Brain microvascular endothelial cell (primary cell): ENCODE data around the gene STT3B.
A peak's percentile ranks its signal among the peaks of the same experiment; 100 is the strongest.

Experiments used
- DNase-seq: peaks from one replicate; pipeline ENCODE4 v3.0.0-alpha.2; 2020
- H3K27ac ChIP-seq: fragments of 250-450 bp; sonication (Bioruptor Pico); 2 replicates; pipeline ENCODE4 v1.5.1; 2020; ENCODE audit warnings: mild to moderate bottlenecking, moderate library complexity
- H3K27me3 ChIP-seq: fragments of 250-450 bp; sonication (Bioruptor Pico); replicated peaks from 2 replicates; pipeline ENCODE4 v1.5.1; 2020; ENCODE audit warnings: mild to moderate bottlenecking
- H3K36me3 ChIP-seq: fragments of 250-450 bp; sonication (Bioruptor Pico); replicated peaks from 2 replicates; pipeline ENCODE4 v1.5.1; 2020; ENCODE audit warnings: mild to moderate bottlenecking
- H3K4me3 ChIP-seq: 2 replicates; pipeline ENCODE4 v1.5.1; 2011; ENCODE audit warnings: low read depth, mild to moderate bottlenecking, control low read depth, low read length, moderate library complexity
- in situ Hi-C: cut with HindIII; loops from 2 replicates; pipeline ENCODE4 v1.10.0; 2017; ENCODE audit warnings: low sequenced_read_pairs, low pct_ligation_motif_present
- TF ChIP-seq, protein P1 (sequence below): IDR thresholded peaks from 2 replicates; pipeline ENCODE4 v1.5.1; 2011; ENCODE audit warnings: low read depth, mild to moderate bottlenecking, moderate library complexity, low read length, control low read depth, inconsistent platforms; ENCODE audit errors: missing control alignments

Gene STT3B

DNA sequence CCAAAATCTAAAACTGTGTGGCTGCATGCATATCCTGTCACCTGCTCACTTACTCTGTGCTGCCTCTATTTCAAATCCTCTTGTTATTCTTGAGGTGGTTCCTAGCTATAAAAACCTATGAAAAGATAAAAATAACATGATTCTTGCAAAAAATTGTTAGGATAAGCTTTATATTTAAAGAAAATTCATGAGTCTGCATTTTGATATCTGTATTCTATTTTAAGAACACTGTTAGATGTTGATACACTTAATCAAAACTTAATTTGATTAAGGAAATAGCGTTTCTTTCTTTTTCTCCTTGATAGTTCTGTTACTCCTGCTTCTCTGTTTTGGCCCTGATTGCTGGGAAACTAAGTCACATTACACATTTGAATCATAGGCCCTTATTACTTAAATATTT lies 22.5 kb downstream of the STT3B start:
- TF ChIP-seq, protein P1, sequence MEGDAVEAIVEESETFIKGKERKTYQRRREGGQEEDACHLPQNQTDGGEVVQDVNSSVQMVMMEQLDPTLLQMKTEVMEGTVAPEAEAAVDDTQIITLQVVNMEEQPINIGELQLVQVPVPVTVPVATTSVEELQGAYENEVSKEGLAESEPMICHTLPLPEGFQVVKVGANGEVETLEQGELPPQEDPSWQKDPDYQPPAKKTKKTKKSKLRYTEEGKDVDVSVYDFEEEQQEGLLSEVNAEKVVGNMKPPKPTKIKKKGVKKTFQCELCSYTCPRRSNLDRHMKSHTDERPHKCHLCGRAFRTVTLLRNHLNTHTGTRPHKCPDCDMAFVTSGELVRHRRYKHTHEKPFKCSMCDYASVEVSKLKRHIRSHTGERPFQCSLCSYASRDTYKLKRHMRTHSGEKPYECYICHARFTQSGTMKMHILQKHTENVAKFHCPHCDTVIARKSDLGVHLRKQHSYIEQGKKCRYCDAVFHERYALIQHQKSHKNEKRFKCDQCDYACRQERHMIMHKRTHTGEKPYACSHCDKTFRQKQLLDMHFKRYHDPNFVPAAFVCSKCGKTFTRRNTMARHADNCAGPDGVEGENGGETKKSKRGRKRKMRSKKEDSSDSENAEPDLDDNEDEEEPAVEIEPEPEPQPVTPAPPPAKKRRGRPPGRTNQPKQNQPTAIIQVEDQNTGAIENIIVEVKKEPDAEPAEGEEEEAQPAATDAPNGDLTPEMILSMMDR = no peak
- H3K27ac ChIP-seq = no peak overlapping the region
- in situ Hi-C loops = no loop called here
- H3K27me3 ChIP-seq = no peaks in the 10 kb centered on the region
- H3K4me3 ChIP-seq = no peak overlapping the region
- DNase-seq = no peak
- H3K36me3 ChIP-seq = no peaks in the 10 kb centered on the region

DNA sequence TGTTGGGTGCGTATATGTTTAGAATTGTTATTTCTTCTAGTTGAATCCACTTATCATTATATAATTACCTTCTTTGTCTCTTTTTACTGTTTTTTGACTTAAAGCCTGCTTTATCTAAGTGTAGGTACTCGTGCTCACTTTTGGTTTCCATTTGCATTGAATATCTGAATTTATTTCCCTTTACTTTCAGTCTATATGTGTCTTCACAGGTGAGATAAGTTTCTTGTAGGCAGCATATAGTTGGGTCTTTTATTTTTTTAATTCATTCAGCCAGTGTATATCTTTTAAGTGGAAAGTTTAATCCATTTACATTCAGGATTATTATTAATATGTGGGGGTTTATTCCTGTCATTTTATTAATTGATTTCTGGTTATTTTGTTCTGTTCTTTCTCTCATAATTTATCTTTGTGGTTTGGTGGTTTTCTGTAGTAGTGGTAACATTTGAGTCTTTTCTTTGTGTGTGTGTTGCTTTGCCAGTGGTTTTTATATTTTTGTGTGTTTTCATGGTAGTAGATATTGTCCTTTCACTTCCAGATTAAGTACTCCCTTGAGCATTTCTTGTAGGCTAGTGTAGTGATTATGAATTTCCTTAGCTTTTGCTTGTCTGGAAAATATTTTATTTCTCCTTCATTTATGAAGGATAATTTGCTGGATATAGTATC lies 27.3 kb downstream of the STT3B start:
- Histone ChIP-seq H3K36me3 (no peaks in the 10 kb centered on the region), H3K4me3 (no peak overlapping the region), H3K27me3 (no peaks in the 10 kb centered on the region), H3K27ac (no peak overlapping the region)
- in situ Hi-C loops = no loop called here
- TF ChIP-seq, protein P1 = no peak
- DNase-seq = no peak

DNA sequence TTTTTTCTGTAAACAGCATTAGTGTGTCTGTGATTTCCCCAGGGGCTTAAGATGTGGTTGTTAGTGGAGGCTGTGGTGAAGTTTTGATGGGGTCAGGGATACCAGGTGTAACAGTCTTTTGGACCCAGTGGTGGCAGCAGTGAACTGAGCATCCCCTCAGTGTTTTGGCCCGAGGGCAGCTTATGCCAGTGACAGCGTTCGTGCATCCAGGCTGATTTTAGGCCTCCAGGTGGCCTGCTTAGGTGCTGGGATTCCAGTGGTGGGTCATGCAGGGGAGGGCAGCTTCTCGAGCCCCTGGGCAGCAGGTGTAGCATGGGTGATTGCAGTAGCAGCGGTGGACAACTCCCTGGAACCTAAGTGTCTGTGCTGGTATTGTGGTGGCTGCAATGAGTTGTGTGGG lies 29.2 kb downstream of the STT3B start:
- no peak for DNase-seq
- Histone ChIP-seq H3K4me3 (no peak overlapping the region), H3K36me3 (no peaks in the 10 kb centered on the region), H3K27ac (no peak overlapping the region), H3K27me3 (no peaks in the 10 kb centered on the region)
- TF ChIP-seq, protein P1 = no peak
- in situ Hi-C loops = no loop called here

DNA sequence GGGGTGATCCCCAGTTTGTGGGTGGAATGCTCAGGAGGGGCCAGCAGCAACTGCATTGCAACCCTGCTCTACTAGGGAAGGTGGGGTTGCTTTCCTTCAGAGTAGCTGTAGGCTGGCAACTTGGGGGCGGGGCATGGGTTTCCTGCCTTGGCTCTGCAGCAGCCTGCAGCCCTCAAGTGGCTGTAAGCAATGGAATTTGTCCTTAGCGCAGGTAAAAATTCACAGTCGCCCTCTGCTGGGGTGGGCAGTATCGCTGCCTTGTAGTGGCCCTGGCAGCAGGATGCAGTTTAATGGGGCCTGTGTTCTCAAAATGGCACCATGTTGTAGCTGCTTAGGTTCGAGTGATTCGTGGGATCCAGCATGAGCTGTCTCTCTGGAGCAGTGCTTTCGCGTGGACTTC lies 29.8 kb downstream of the STT3B start:
- DNase-seq = no peak

DNA sequence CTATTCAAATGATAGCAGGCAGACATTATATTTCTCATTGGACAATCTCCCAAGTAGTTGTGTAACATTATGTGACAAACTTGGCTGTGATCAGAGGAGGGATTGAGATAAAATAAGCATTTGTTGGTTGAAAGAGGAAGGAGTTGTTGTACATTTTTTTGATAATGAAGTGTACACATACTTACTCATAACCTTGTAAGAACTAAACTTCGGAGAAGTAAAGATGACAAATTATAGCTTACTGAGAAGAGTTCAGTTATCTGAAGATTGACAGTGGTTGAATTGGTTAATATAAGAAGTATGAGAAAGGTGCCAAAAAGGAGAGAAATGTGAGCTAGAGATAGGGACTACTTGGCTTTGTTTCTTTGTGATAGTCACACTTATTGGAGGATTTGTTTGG lies 32.6 kb downstream of the STT3B start:
- Histone ChIP-seq H3K27me3 (no peaks in the 10 kb centered on the region), H3K27ac (no peak overlapping the region), H3K4me3 (no peak overlapping the region), H3K36me3 (no peaks in the 10 kb centered on the region)
- TF ChIP-seq, protein P1 = no peak
- DNase-seq = no peak
- in situ Hi-C loops = no loop called here

More for the DNA sequence above, 29.8 kb downstream of the STT3B start:
- in situ Hi-C loops = no loop called here
- H3K27me3 ChIP-seq = no peaks in the 10 kb centered on the region
- H3K4me3 ChIP-seq = no peak overlapping the region
- no peak overlapping the region for H3K27ac ChIP-seq
- H3K36me3 ChIP-seq = no peaks in the 10 kb centered on the region
- TF ChIP-seq, protein P1 = peak; percentile 10

DNA sequence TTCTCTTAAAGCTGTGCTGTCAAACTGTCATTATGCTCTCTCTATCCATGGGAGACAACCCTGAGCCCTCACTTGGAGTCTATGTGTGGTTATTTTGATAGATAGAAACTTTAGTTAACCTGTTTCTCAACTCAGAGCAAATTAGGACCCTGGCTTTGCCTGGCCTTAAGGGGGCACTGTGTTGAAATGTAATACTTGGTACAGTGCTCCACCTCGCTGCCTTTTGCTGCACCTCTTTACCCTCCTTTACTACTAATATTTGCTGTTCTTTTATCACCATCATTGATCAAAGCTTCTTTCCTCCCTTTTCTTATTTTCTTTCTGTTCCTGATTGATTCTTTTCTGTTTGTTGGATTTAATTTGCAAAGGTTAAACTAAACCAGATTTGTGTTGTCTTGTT lies 34.3 kb downstream of the STT3B start:
- H3K36me3 ChIP-seq = no peaks in the 10 kb centered on the region
- in situ Hi-C loops = no loop called here
- H3K27me3 ChIP-seq = no peaks in the 10 kb centered on the region
- DNase-seq = no peak
- TF ChIP-seq, protein P1 = peak; percentile 69
- H3K4me3 ChIP-seq = no peak overlapping the region
- H3K27ac ChIP-seq = no peak overlapping the region
